GM13976 (cell line): ENCODE measurements around the gene GASK1A.

Experiments
- DNase-seq: peaks from one replicate; pipeline ENCODE4 v3.0.0; 2012; ENCODE audit warnings: low spot score
- in situ Hi-C: fragments of 300-500 bp; cut with MboI; formaldehyde crosslinking; loops from one replicate; pipeline ENCODE4 v1.12.0; 2022; ENCODE audit warnings: low sequenced_read_pairs, mixed read lengths, inconsistent platforms; ENCODE audit not compliant: unreplicated experiment
- TF ChIP-seq, protein P1 (sequence below): IDR thresholded peaks from 2 replicates; pipeline ENCODE4 v1.5.1; 2012; ENCODE audit warnings: borderline replicate concordance, mild to moderate bottlenecking; ENCODE audit not compliant: insufficient read depth; ENCODE audit errors: extremely low read depth, missing control alignments, control extremely low read depth

Gene GASK1A

DNA sequence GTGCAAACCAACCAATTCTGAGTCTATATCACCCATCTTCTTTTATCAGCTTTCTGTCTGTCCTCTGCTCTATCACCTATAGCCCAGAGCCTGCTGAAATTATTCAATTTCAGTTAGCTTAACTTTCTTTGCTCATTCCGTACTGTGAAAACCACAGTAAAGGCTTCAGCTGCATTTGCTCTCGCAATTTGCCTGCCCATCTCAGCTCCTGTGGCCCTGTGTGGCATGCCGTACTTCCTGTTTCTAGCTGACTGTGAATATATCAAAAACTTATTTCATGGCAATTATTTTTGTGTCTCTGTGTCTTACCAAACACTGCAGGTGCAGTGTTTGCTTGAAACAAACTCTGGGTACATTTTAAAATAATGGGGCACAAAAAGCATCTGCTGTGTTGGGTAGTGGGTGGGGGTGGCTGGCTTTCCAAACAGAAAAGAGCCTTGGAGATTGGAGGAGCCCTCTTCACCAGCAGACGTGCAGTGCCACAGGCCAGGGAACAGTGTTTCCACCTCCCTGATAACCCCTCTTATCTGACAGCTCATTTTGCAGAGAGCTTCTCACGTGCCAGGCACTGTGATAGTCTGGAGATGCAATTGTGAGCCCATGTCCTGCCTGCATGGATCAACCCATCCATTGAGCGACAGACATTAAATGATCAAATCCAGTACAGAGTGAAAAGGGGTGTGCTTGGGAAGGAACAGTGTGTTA lies 45.2 kb downstream of the GASK1A start:
- in situ Hi-C loops: no loop called here
- DNase-seq: no peak
- TF ChIP-seq, protein P1, sequence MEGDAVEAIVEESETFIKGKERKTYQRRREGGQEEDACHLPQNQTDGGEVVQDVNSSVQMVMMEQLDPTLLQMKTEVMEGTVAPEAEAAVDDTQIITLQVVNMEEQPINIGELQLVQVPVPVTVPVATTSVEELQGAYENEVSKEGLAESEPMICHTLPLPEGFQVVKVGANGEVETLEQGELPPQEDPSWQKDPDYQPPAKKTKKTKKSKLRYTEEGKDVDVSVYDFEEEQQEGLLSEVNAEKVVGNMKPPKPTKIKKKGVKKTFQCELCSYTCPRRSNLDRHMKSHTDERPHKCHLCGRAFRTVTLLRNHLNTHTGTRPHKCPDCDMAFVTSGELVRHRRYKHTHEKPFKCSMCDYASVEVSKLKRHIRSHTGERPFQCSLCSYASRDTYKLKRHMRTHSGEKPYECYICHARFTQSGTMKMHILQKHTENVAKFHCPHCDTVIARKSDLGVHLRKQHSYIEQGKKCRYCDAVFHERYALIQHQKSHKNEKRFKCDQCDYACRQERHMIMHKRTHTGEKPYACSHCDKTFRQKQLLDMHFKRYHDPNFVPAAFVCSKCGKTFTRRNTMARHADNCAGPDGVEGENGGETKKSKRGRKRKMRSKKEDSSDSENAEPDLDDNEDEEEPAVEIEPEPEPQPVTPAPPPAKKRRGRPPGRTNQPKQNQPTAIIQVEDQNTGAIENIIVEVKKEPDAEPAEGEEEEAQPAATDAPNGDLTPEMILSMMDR: no peak

GRCh38 chr3:43025423-43025822 lies 46.3 kb downstream of the GASK1A start:
- DNase-seq: no peak
- TF ChIP-seq, protein P1: no peak
- in situ Hi-C loops: no loop called here

DNA sequence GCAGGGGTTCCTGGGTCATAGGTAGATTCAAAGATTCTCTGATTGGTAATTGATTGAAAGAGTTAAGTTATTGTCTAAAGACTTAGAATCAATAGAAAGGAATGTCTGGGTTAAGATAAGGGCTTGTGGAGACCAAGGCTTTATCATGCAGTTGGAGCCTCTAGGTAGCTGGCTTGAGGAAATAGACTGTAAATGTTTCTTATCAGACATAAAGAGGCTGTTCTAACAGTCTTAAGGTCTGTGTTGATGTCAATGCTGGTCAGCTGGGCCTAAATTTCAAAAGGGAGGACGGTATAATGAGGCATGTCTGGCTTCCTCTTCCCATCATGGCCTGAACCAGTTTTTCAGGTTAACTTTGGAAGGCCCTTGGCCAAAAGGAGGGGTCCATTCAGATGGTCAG lies 48.9 kb downstream of the GASK1A start:
- TF ChIP-seq, protein P1: no peak
- in situ Hi-C loops: no loop called here
- DNase-seq: no peak

- TF ChIP-seq, protein P1: no peak
- in situ Hi-C loops: no loop called here
- no peak for DNase-seq
Measured at GRCh38 chr3:43028678-43029490, 49.8 kb downstream of the GASK1A start.

- in situ Hi-C loops: no loop called here
- TF ChIP-seq, protein P1: no peak
- no peak for DNase-seq
Measured at GRCh38 chr3:43030162-43030935, 51.2 kb downstream of the GASK1A start.

DNA sequence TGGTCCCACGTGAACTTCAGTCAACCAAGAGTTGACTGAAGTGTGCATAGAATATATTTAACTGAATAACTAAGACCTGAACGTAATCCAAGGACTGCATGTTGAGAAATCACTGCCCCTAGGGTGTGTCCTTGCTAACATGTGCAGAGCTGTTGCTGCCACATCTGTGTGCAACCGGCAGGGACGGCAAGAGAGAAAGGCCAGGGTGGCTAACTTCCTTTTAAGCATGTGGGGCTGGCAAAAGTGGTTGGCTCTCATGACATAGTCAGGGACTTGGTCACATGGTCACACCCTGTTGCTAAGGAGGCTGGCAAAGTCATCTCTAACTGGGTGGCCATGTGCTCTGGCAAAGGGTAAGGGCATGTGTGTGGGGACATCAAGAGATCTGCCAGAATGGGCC lies 52.4 kb downstream of the GASK1A start:
- no peak for DNase-seq
- TF ChIP-seq, protein P1: no peak
- in situ Hi-C loops: no loop called here
